ENCODE data around the gene STUM. TPM values are rescaled to one million over a fixed set of nuclear protein-coding genes. Genes with fewer than 3 reads are reported as not detected.

The STUM gene
- total and polyA plus RNA-seq, 10 of the 15 experiments (the other 5 are each of a cell fraction or from before 2014, with no cell fraction given), result under 0.01 to 0.15 (median 0.09) TPM; not detected in 5

GRCh38 chr1:226532553-226532952, 16.0 kb upstream of the STUM start (continued):
- TF ChIP-seq BCL3 (IDR thresholded peaks at IDR 0.05; ENCODE audit: borderline replicate concordance, insufficient read depth, low read depth, low read length, poor library complexity, severe bottlenecking), result no peak

GRCh38 chr1:226533220-226533619, 15.3 kb upstream of the STUM start:
- in situ Hi-C loops (cut with MboI) (no loop called here), intact Hi-C loops (cut with micrococcal nuclease; ENCODE audit: unreplicated experiment) (no loop called here)
- WGBS (ENCODE audit: insufficient coverage, insufficient replicate concordance, low lambda C conversion rate, missing lambda C conversion rate), result 25% methylated on average over 5 of the region's 5 CpGs
- no peak for DNase-seq (ENCODE audit: low read depth, low spot score)
- peaks cover 2 to 3% of the 10 kb centered on the region in 2 experiments; a peak in 3 of 4 replicates for H3K27me3 ChIP-seq (replicated peaks in 1 of 2; ENCODE audit: control insufficient read depth in 2 of 2, insufficient read depth in 2 of 2, low read length in 1 of 2)
- H3K9ac ChIP-seq (ENCODE audit: control insufficient read depth, insufficient read depth, low read length), result no peak overlapping the region
- H3K36me3 ChIP-seq (ENCODE audit: control insufficient read depth in 2 of 2, insufficient read depth in 2 of 2, low read length in 1 of 2), result no peaks in the 10 kb centered on the region
- no peak for FAIRE-seq
- no peaks in the 10 kb centered on the region for H3K9me3 ChIP-seq (replicated peaks; ENCODE audit: control insufficient read depth, insufficient read depth, low read length)
- H4K20me1 ChIP-seq (ENCODE audit: control insufficient read depth, insufficient read depth), result no peaks in the 10 kb centered on the region
- no TSS peak for BruUV-seq (replicated peaks)
- H3K4me3 ChIP-seq, result no peak overlapping the region
- no peak for ATAC-seq
- H2AFZ ChIP-seq (ENCODE audit: control insufficient read depth, low read depth, low read length), result no peak overlapping the region
- POLR2A ChIA-PET, result no interaction called here
- SMC1A ChIA-PET (ENCODE audit: uncharacterized antibody, unreplicated experiment), result interaction anchor here (1.0 to 1.9 kb wide), 2 partner anchors 14 to 28 kb away, joined by 4 to 5 read pairs; no protein-coding TSS in a partner anchor
- no peak for TF ChIP-seq NRF1 (conservative IDR thresholded peaks at IDR 0.05; ENCODE audit: low read depth, low read length)
- TF ChIP-seq ZNF384 (IDR thresholded peaks at IDR 0.05; ENCODE audit: borderline replicate concordance, low read depth, low read length), result no peak
- TF ChIP-seq SKIL (IDR thresholded peaks at IDR 0.05; ENCODE audit: low read depth, poor library complexity, severe bottlenecking), result no peak
- TF ChIP-seq RELB (IDR thresholded peaks at IDR 0.05; ENCODE audit: low read depth), result no peak
- no peaks in the 10 kb centered on the region for H3K4me1 ChIP-seq (ENCODE audit: control insufficient read depth, insufficient read depth, low read length)
- no peak overlapping the region for H3K4me2 ChIP-seq (ENCODE audit: control insufficient read depth, insufficient read depth)
- CTCF ChIA-PET, result interaction anchor here (0.6 to 0.8 kb wide), 2 partner anchors 12 to 492 kb away, joined by 3 to 4 read pairs; no protein-coding TSS in a partner anchor
- H3K27ac ChIP-seq (ENCODE audit: control insufficient read depth, insufficient read depth), result no peak overlapping the region
- H3K79me2 ChIP-seq (ENCODE audit: control insufficient read depth, insufficient read depth, low read length), result no peaks in the 10 kb centered on the region
- RAD21 ChIA-PET (ENCODE audit: unreplicated experiment), result interaction anchor here (0.7 kb wide), 1 partner anchor 17 kb away, joined by 3 read pairs; no protein-coding TSS in a partner anchor
